ENCODE results near the gene CACNA1I. TPM values are rescaled to one million over a fixed set of nuclear protein-coding genes. Genes with fewer than 3 reads are reported as not detected.

Gene CACNA1I
- total and polyA plus RNA-seq, 10 donors = 0.24 to 4.1 (median 1.1) TPM

DNA sequence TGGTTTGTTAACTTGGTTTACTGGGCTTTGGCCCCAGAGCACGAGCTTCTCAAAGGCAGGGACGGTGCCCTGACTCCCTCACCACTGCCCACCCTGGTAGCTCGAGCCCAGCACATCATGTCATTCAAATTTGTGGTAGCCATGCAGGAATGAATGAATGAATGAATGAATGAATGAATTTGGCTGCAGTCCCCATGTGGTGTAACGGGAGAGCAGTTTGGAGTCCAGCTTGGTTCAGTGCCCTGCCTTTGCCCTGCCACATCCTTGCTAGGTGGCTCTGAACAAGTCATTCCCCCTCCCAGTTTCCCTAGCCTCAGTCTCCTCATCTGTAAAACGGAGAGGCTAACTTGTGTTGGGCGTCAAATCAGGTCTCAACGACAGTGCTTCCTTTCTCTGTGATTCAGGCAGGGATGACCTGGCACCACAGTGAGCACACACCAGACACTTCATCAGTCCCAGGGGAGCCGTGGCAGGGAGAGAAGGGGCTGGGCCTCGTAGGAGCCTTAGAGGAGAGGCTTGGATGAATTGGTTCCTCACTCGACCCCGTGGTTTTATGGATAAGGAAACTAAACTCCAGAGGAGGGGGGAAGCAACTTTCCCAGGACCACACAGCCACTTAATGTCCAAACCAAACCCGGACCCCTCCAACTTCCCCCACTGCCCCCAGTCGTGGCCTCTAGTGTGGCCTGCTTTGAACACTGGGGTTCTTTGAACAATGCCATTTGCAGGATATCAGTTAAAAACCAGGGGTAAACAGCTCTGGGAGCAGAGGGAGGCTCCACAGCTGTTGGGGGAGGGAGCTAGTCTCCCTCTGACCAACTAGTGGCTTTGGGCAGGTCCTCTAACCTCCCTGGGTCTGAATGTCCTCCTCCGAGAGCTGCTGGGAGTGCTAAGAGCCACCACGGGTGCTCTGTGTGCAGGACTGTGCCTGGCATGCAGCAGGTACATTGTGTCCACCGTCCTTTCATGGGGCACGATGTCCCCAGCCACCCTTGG, 86.2 kb downstream of the CACNA1I start:
- H3K27ac ChIP-seq = no peak overlapping the region
- H3K36me3 ChIP-seq = no peaks in the 10 kb centered on the region
- no peak for DNase-seq
- no peak for TF ChIP-seq POLR2A (IDR thresholded peaks at IDR 0.05)
- TF ChIP-seq POLR2AphosphoS5 (IDR thresholded peaks at IDR 0.05) = no peak
- TF ChIP-seq, protein P1, sequence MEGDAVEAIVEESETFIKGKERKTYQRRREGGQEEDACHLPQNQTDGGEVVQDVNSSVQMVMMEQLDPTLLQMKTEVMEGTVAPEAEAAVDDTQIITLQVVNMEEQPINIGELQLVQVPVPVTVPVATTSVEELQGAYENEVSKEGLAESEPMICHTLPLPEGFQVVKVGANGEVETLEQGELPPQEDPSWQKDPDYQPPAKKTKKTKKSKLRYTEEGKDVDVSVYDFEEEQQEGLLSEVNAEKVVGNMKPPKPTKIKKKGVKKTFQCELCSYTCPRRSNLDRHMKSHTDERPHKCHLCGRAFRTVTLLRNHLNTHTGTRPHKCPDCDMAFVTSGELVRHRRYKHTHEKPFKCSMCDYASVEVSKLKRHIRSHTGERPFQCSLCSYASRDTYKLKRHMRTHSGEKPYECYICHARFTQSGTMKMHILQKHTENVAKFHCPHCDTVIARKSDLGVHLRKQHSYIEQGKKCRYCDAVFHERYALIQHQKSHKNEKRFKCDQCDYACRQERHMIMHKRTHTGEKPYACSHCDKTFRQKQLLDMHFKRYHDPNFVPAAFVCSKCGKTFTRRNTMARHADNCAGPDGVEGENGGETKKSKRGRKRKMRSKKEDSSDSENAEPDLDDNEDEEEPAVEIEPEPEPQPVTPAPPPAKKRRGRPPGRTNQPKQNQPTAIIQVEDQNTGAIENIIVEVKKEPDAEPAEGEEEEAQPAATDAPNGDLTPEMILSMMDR (IDR thresholded peaks at IDR 0.05 in 8 of 11, conservative IDR thresholded peaks at IDR 0.05 in 3 of 11) = no peak
- H3K4me3 ChIP-seq = no peak overlapping the region
- H3K27me3 ChIP-seq (replicated peaks in 1 of 7) = peaks cover 3 to 71% (median 20%) of the 10 kb centered on the region in 7 donors
- intact Hi-C loops (cut with DNase I; ENCODE audit: low total_unique reads) = no loop called here
- H3K4me1 ChIP-seq = peaks cover 0 to 7% (median 3%) of the 10 kb centered on the region in 6 donors
- H3K9me3 ChIP-seq = no peaks in the 10 kb centered on the region
- 53 to 62% (median 57%) methylated on average over 16 to 17 of the region's 17 CpGs for WGBS, 5 donors

DNA sequence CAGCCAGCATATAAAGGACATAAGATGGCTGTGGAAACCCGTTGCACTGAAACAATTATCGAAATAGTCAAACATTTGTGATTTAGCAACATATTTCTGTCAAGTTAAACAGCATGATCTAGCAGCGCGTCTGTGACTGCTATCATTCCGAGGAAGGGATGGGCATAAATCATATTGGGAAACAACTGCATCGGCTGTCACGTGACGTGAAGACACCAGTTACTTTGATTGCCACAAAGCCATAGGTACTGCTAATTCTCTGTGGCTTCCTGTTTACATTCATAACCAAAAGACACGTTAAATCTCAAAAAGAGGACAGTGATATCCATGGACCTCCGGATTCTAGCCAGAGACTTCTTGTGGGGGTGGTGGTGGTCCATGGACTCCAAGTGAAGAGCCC, 87.8 kb downstream of the CACNA1I start:
- TF ChIP-seq POLR2A (IDR thresholded peaks at IDR 0.05) (no peak), POLR2AphosphoS5 (IDR thresholded peaks at IDR 0.05) (peak in 1 of 3 donors; percentile 35)
- TF ChIP-seq, protein P1 (IDR thresholded peaks at IDR 0.05 in 8 of 11, conservative IDR thresholded peaks at IDR 0.05 in 3 of 11) = no peak
- Histone ChIP-seq H3K27ac (peak overlapping the region in 2 of 8 donors; percentile 36 to 62), H3K36me3 (no peaks in the 10 kb centered on the region), H3K9me3 (no peaks in the 10 kb centered on the region), H3K4me1 (peaks cover 4 to 21% (median 14%) of the 10 kb centered on the region in 6 donors), H3K27me3 (replicated peaks in 1 of 7) (peaks cover 4 to 86% (median 36%) of the 10 kb centered on the region in 7 donors), H3K4me3 (peak overlapping the region in 2 of 8 donors; percentile 1 to 48)
- intact Hi-C loops (cut with DNase I; ENCODE audit: low total_unique reads) = no loop called here
- WGBS, 5 donors = 23 to 40% (median 31%) methylated on average over 10 of the region's 10 CpGs
- DNase-seq = no peak

DNA sequence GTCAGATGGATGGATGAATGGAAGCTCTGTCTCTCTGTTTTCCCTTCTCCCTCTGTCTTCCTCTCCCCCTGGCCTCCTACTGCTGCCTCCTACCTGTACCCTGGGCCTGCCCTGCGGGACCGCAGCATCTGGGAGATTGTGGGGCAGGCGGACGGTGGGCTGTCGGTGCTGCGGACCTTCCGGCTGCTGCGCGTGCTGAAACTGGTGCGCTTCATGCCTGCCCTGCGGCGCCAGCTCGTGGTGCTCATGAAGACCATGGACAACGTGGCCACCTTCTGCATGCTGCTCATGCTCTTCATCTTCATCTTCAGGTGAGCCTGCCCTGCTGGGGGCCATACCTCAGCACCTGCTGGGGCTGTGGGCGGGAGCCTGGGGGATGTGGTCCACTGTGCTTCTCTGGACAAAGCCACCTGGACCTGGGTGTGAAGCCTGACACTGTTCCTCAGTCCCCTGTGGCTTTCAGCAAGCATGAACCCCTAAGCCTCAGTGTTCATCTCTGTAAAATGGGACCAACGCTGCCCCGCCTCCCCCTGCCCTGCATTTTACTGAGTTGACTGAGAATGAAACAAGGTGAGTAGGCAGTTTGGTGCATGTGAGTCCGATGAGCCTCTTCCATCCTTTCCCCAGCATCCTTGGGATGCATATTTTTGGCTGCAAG, 88.4 kb downstream of the CACNA1I start:
- no peak for TF ChIP-seq POLR2A (IDR thresholded peaks at IDR 0.05)
- TF ChIP-seq, protein P1 (IDR thresholded peaks at IDR 0.05 in 8 of 11, conservative IDR thresholded peaks at IDR 0.05 in 3 of 11) = no peak
- no peak for TF ChIP-seq POLR2AphosphoS5 (IDR thresholded peaks at IDR 0.05)
- 87 to 90% (median 89%) methylated on average over 15 to 18 of the region's 18 CpGs for WGBS, 5 donors
- Histone ChIP-seq H3K9me3 (no peaks in the 10 kb centered on the region), H3K36me3 (no peaks in the 10 kb centered on the region), H3K4me1 (peaks cover 4 to 27% (median 17%) of the 10 kb centered on the region in 6 donors), H3K27me3 (replicated peaks in 1 of 7) (peaks cover 4 to 92% (median 42%) of the 10 kb centered on the region in 7 donors), H3K27ac (peak overlapping the region in 2 of 8 donors; percentile 36 to 40), H3K4me3 (peak overlapping the region in 2 of 8 donors; percentile 1 to 48)
- no peak for DNase-seq
- intact Hi-C loops (cut with DNase I; ENCODE audit: low total_unique reads) = no loop called here

All from spleen (tissue), 11 donors.